ENCODE results near the gene POLG.

DNA sequence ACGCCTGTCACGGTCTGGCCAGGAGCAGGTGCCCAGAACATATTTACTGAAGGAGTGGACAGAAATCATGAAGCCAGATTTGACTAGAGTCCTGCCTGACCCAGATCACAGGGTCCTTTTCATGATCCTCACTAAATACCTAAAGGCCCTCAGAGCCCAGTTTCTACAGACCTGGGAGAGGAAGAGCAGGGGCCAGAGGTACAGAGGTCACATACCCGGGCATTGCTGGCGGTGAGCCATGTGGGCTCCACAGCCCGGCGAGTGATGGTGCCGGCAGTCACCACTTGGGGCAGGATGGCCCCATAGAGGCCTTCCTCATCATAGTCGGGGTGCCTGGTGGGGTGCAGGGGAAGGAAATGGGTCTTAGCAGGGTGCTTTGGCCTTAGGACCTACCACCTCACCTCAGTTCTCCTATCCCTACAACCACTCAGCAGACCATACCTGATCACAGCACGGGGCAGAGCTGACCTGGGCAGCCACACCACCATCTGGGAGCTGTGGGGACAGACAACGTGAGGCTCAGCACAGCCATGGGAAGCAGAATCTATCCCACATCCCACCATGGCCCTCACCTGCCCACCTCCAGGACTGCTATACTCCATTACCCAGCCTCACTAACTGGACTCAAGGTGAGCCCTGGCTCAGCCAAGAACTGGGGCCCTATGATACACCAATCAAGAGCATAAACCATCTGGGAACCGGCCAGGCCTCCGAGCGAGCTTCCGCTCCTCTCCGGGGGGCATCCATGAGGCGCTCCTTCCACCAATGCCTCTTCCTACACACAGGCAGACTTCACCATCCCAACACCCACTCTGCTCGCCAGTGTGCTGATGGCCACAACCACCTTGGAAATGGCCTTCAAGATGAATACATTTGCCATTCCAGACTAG, 12.9 kb downstream of the POLG start:
- TF ChIP-seq POLR2AphosphoS5 (IDR thresholded peaks at IDR 0.05): no peak
- TF ChIP-seq, protein P1, sequence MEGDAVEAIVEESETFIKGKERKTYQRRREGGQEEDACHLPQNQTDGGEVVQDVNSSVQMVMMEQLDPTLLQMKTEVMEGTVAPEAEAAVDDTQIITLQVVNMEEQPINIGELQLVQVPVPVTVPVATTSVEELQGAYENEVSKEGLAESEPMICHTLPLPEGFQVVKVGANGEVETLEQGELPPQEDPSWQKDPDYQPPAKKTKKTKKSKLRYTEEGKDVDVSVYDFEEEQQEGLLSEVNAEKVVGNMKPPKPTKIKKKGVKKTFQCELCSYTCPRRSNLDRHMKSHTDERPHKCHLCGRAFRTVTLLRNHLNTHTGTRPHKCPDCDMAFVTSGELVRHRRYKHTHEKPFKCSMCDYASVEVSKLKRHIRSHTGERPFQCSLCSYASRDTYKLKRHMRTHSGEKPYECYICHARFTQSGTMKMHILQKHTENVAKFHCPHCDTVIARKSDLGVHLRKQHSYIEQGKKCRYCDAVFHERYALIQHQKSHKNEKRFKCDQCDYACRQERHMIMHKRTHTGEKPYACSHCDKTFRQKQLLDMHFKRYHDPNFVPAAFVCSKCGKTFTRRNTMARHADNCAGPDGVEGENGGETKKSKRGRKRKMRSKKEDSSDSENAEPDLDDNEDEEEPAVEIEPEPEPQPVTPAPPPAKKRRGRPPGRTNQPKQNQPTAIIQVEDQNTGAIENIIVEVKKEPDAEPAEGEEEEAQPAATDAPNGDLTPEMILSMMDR (IDR thresholded peaks at IDR 0.05; ENCODE audit: poor library complexity, severe bottlenecking): no peak

All from neural cell (in vitro differentiated cells).